GM12872 (cell line): ENCODE measurements around the gene CCDC190.

Source experiments
- TF ChIP-seq, protein P1 (sequence below): IDR thresholded peaks from 3 replicates; pipeline ENCODE4 v1.5.1; 2011; ENCODE audit warnings: low read depth, mild to moderate bottlenecking, low read length, moderate library complexity; ENCODE audit not compliant: insufficient read depth

The CCDC190 gene

GRCh38 chr1:162822391-162823200 lies 38.4 kb downstream of the CCDC190 start:
- TF ChIP-seq, protein P1, sequence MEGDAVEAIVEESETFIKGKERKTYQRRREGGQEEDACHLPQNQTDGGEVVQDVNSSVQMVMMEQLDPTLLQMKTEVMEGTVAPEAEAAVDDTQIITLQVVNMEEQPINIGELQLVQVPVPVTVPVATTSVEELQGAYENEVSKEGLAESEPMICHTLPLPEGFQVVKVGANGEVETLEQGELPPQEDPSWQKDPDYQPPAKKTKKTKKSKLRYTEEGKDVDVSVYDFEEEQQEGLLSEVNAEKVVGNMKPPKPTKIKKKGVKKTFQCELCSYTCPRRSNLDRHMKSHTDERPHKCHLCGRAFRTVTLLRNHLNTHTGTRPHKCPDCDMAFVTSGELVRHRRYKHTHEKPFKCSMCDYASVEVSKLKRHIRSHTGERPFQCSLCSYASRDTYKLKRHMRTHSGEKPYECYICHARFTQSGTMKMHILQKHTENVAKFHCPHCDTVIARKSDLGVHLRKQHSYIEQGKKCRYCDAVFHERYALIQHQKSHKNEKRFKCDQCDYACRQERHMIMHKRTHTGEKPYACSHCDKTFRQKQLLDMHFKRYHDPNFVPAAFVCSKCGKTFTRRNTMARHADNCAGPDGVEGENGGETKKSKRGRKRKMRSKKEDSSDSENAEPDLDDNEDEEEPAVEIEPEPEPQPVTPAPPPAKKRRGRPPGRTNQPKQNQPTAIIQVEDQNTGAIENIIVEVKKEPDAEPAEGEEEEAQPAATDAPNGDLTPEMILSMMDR = no peak
